NCI-H1105 treated with DMSO at 0.1 percent for 48 hours (cell line): ENCODE measurements around the gene MSANTD1.

Experiments
- DNase-seq: peaks from one replicate; lab custom pipeline; 2025; lab: John Stamatoyannopoulos, UW

MSANTD1 gene

DNA sequence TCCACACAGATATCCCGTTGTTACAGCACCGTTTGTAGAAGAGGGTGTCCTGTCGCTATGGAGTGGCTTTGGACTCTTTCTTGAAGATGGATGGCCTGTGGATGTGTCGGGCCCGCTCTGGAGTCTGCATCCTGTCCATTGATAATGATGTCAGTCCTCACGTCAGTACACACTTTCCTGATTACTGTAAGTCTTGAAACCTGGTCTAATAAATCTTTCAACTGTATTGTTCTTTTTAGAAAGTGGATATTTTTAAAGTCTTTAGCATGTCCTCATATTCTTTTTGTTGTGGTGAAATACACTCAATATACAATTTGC lies 14.9 kb downstream of the MSANTD1 start:
- no peak for DNase-seq

DNA sequence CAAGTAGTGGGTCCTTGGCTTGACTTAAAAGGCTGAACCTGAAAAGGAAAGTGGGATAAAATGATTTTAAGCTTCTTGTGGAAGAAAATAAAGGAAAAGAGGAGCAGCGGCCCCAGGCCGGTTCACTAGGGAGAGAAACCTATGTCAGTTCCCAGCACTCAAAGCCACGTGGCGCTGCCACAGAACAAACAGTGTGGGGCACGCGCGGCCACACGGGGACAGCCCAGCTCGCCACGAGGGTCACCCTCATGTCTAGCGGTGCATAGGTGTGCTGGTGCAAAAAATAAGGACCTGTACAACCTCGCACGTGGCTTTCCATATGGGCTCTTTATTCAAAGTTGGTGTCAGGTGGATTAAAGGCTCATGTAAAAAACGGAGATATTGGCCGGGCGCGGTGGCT lies 17.1 kb downstream of the MSANTD1 start:
- no peak for DNase-seq

DNA sequence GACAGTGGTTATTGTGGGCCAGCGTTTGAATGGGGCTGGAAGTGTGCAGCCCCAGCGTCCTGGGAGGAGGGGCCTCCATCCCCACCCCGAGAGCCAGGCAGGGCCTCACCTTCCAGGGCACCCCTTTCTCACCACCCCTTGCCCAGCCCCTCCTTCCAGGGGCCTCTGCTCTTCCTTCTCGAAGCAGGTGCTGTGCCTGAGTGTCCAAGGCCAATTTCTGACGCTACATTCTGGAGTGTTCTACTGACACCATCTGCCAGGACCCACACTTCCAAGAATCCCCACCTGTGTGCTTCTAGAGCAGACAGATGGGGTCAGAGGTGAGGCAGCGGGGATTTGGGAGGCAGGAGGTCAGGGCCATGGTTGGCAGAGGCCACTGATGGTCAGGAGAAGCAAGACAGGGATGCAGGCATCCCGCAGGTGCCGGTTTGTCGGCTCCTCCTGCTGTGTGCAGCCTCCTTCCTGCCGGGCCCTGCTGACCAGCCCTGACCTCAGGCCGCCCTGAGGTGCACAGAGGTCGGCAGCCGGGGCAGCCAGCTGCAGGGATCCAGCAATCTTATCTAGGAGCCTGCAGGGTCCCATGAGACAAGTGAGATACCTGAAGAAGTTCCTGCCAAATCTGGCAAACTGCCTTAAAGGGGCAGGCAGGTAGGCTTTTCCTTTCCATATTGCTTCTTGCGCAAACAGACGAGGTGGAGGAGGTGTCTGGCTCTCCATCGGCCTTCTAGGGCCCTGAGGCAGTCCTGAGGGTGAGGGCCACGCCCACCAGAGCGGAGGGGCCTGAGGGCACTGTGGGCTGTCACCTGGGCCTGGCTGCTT lies 18.8 kb downstream of the MSANTD1 start:
- no peak for DNase-seq

DNA sequence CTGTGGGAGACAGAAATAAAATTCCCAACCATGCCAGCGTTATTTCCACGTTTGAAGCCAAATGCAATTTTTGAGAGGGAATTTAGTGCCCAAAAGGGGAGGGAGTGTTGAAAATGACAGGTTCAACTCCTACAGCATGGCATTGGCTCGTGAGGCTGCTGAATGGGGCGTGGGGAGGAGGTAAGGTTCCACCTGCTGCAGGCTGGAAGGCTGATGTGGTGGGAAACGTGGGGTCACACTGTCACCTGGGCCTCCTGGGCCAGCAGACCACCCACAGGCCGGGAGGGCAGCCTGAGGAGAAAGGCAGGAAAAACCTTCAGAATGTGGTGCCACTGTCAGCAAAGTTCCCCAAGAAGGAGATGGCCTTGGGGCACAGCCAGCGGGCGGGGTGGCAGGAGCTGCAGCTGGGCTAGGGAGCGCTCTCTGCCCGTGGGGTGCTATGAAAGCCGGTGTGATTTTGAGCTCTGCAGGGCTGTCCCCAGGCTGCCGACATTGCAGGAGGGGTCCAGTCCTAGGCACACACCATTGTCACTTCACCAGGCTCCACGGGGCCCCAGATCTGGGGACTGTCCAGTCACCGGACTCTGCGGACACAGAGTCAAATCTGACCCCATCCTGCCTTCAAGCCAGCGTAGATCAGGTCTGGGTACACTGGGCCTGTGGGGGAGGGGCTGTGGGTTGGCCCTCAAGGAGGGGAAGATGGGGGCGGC lies 19.6 kb downstream of the MSANTD1 start:
- DNase-seq, result no peak

DNA sequence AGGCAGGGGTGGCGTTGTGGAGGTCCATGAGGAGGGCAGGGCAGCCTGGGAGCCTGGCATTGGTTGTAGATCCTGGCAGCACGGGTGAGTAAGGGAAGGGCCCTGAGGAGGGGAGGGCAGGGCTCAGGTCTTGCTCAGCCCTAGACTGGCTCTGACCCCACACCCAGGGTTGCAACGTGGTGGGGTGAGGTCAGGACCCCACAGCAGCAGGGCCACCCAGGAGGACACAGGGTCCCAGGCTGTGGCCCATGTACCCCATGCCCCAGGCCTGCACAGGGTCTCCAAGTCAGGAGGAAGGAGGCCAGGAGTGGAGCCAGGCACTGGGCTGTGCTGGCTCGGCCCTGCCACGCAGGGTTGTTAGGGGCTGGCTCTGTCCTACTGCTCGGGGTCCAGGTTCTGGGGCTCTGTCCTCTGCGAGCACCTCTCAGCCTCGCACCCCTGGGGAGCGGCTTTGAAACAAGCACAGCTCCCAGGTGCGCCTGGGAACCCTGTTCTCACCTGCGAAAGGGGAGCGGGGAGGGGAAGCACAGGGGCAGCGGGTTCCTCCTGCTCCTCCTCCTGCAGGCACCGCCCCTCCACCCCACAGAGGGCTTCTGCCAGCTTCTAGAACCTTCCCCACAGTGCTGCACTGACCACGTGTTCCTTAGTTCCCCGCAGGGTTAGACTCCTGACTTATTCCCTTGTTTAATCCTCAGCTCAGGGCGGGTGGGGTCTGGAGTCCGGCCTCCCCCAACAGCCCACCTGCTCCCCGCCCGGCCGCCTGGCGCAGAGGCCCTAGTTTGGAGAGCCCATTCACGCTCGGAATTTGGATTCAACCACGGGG lies 20.4 kb downstream of the MSANTD1 start:
- DNase-seq, result no peak

DNA sequence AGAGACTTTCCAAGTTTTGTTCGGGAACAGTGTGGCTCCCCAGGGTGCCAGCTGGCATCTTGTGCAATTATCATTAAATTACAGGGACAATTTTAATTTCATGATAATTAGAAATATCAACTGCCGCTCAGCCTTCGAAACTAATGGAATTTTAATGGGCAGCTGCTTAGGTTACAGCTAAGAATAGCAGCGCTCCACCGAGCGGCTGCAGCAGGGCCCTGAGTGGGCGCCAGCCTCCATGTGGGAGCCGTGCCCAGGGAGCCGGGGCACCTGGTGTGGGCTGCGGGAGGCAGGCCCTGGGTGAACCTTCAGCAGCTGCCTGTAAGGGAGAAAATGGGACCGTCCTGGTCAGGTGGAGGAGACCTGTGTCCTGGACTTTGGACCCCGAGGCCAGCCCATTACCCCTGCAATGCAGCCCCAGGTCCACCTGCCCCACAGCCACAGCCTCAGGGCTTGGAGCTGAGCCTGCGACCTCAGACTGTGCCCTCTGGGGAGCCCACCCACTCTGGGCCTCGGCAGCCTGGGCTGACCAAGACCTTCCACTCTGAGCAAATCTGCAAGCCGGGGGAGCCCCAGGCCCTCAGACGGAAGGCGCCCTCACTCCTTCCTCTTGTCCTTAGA lies 21.1 kb downstream of the MSANTD1 start:
- peak; percentile 79 for DNase-seq

DNA sequence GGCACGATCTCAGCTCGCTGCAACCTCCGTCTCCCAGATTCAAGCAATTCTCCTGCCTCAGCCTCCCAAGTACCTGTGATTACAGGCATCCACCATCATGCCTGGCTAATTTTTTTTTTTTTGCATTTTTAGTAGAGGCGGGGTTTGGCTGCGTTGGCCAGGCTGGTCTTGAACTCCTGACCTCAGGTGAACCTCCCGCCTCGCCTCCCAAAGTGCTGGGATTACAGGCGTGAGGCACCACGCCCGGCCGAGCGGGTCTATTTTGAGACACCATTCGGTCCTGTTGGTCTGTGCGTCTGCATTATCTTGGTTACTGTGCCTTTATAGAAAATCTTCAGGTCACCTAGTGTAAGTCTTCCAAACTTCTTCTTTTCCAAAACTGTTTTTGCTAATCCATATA lies 22.2 kb downstream of the MSANTD1 start:
- no peak for DNase-seq

DNA sequence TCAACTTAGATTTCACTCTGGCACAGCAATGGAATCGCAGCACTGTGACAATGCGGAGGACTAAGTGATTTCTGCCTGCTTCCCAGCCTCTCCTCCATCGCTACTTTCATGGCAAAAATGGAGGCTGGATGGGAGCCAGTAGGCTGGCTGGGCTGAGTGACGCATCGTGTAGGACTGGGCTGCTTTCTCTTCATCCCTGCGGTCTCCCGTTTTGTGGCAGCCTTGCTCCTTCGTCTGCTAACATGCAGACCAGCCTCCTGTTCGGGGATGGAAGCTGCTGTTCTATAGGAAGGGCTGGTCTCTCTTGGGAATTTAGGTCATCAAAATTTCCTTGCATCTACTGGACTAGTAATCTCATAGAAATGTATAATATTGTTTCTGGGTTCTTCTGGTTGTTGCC lies 28.0 kb downstream of the MSANTD1 start:
- DNase-seq, result no peak

DNA sequence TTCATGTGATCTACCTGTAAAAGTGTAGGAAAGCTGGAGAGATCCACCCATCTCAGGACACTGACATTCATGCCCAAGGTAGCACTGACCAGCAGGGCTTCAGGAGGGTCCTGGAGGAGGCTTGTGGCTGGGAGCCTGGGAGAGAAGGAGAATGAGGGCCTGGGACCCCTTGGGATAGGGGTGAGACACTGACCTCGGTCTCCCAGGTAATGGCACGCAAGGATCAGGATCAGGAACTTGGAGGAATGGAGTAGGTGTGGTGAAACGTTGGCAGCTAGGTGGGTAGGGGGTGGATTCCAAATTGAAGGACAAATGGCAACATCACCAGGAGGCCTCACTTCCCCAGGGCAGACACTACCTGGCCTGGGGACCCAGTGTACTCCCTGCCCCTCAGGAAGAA lies 31.5 kb downstream of the MSANTD1 start:
- no peak for DNase-seq

DNA sequence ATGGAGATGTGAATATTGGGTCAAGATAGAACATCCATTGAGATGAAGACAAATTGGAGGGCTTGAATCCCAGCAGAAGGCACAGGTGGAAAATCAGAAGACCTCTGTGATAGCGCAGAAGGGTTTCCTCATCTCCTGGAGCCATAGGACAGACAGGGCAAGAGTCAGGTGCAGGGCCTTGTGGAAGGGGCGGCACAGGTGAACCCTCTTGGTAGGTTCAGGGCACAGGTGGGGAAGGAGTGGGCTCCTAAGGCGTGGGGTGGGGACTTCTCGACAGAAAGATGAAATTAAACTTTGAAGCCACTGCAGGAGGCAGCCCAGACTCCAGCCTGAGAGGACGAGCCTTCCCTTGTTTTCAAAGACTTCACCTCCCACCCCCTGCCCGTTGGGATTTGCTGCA lies 34.5 kb downstream of the MSANTD1 start:
- DNase-seq, result no peak

DNA sequence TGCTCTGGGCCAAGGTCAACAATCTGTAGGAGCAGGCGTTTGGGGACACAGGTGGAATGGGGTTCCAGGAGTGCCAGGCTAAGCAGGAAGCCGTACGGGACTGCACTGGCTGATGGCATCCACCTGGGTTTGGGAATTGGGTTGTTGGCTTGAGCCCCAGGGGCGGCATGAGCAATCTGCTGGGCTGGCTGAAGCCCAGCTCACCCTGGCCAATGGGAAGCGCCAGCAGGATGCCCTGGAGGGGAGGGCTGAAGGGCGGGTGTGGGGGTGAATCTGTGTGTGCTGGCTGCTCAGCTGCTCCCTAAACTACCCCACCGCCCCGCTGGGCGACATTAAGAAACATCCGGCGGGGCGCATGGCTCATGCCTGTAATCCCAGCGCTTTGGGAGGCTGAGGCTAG lies 35.0 kb downstream of the MSANTD1 start:
- no peak for DNase-seq

DNA sequence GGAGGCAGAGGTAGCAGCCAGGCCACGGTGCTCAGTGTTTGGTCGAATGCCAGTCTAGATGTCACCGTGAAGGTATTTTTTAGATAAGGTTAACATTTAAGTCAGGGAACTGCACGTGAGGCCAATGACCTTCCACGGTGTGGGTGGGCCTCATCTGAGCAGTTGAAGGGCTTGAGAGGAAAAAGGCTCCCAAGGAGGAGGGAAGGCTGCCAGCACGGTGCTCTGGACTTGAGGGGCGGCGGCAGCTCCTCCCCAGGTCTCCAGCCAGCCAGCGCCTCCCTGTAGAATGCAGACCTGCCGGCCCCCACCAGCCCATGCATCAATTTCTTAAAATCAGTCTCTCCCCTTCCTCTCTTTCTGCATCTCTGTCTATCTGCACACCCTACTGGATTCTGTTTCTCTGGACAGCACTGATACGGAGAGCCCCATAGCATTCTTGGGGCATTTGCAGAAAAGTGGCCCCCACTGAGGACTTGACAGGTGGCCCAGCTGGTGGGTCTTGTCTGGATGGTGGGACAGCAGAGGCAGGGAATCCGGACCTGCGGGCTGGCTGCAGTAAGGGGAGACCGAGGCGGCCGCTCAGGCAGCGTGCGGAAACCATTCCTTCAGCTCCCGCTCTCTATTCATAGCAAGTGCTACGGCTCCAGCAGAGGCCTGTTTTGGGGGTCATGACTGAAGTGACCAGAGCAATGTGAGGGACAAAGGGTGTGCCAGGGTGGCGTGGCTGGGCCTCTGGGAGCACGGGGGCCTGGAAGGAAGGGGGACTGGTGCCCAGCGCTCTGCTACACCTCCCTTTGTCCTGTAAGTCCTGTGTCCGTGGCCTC lies 36.0 kb downstream of the MSANTD1 start:
- no peak for DNase-seq

DNA sequence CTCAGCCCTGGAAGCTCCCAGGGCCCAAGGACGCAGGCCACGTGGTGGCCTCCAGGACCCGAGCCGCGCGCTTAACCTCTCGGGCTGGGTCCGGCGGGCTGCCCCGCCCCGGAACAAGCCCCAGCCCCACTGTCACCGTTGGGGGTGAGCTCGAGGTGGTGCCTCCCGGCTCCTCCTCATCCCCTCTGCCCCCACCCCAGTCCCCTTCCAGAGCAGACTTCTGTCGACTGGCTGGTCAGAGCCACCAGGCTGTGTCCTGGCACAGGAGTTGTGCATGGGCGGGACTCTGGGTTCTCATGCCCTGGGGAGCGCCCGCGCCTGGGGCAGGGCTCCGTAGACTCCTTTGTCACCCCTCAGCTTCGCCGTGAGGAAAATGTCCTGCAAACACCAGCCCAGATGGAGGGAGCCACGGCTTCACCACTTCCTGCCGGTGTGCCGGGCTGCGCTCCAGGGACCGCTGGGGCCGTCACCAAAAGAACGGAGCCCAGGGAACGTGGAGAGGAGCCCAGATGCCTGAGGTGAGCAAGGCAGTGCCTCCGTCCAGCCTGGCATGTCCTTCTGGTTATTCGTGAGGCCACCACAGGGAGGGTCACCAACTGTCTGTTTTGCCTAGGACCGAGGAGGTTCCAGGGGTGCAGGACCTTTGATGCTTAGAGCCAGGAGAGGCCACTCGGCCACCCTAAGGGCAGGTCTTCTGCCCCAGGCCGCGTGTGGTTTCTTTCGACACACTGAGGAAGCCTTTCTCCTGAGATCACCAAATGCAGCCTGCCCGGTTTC lies 36.8 kb downstream of the MSANTD1 start:
- DNase-seq, result no peak

DNA sequence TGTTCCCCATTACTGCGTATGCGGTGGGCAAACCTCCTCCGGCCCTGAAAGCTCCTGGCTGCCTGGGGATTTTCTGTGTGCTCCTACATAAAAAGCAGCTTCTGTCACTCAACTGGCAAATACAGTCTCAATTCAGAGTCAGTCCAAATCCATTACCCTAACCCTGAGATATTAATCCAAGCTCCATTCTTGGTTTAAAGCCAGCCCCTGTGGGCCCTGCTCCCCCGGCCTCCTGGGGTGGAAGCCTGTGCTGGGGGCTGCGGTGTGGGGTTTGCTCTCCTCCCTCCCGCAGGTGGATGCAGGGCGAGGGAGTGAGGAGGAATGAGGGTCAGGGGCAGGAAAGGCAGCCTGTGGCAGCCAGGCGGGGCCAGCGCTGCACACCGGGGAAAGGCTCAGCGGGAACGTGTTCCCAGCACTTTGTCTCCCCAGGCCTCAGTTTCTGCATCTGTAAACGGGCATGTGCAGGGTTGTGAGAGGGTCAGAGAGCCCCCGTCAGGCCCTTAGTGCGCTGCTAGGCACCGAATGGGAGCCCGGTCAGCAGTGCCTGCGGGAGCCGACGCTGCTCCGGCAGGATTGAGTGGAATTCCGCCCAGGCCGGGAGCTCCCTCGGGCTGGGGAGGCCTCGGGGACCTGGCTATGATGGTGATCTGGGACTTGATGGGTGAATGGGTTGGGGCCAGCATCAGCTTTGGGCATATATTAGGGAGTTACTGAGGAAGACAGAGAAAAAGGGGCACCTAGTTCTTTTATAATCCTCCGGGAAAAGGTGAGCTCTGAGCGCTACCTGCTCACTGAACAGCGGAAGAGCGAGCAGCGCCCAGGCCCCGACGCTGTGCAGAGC lies 37.6 kb downstream of the MSANTD1 start:
- DNase-seq, result no peak

DNA sequence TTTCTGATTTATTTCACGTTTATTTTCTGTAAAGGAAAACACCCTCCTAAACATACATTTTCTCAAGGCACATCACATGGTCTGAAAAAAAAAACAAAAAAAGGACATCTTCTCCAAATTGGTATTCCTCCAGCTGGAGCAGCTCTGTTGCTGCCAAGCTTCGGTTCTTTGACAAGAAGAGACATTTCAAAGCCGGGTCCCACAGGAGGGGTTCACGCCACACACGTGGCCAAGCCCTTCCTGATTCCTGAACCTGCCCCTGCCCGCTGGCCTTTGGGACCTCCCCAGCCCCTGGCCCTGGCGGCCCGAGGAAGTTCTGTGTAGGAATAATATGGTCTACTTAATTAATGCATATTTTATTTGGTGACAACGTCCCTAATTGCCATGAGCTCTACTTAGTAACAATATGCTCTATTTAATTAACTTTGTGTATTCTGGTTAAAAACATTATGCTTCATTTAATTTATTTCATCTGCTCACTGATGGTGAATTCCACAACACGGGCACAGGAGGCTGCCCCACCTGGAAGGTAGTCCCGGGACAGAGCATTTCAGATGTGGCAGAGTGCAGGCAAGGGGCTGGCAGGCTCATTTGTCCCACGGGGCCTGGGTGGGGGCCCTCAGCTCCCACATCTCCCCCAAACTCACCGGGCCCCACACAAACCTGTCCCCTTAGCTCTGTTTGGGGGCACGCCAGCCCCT lies 38.5 kb downstream of the MSANTD1 start:
- DNase-seq, result no peak

DNA sequence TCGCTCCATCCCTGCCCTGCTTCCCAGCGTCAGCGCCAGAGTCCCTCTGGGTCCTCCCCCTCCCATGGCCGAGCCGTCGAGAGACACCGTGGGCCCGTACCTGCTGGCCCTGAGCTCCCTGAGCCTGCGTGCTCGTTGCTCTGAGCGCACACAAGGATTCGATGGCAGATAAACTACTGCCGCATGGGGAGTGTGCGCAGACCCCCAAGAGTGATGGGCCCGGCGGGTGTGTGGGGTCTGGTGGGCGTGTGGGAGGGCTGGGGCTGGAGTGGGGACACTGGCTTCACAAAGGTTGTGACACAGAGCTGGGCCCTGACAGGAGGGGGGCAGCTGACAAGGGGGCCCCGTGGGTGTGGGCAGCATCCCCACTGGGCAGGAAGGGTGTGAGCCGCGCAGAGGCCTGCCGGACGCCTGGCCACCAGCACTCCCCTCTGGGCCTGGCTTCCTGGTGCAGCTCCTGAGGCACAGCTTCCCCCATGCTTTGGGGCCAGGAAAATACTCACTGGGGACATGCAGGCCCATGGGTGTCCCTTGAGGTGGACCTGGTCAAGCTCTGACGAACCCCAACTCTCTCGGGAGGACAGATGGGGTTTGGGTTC lies 39.1 kb downstream of the MSANTD1 start:
- no peak for DNase-seq

DNA sequence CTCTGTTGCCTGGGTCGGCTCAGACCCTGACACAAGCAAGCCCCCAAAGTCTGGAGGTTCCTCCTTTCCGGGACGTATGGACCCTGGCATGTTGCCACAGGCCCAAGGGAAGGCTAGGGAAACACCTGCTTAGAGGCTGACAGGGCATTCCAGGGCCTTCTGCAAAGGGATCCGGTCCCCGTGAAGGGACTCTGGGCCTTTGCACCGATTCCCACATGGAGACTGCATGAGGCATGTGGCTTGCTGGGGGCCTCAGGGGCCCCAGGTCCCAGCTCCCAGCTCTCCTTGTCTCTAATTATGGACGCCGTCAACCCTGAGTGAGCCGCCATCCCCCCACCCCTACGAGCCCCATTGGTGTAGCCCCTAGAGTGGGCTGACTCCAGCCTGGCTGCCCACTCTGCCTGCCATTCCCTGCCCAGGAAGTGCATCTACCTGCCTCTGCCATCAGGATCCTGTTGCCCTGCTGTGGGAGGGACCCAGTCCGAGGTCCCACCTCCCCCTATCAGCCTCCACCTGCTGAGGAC lies 39.7 kb downstream of the MSANTD1 start:
- DNase-seq, result no peak

DNA sequence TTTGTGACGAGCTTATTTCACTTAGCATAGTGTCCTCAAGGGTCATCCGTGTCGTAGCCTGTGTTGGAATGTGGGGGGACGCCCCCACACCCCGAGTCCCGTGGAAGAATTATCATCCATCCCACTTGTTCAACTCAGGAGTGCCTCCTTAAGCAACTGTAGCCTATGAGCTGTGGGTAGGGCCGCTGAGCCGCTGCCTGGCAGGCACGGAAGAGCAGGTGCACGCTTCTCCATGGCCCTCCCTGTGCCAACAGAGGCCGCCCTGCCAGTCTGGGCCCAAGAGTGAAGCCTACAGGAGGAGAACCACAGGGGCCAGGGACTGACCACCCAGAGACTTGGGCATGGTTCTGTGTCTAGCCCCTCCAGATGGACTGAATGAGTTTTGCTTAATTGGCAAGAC lies 41.5 kb downstream of the MSANTD1 start:
- no peak for DNase-seq

DNA sequence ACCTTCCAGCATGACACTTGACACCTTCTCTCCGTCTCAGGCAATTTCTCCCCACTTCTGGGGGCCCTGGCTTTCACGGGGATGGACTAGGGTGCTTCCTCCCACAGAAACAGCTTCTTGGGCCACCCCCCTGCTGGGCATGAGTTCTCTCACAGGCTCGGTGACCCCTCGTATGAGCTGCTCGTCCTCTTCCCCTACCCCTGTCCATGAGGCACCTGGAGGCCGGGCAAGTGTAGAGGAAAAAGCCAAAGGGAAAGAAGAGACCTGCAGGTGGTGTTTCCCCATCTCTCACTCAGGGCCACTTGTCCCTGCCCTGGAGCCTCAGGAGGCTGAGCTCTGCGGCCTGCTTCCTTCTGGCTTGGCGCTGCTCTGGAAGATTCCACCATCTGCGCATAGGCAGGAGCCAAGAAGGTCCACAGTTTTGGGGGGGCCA lies 41.9 kb downstream of the MSANTD1 start:
- no peak for DNase-seq
